HepG2 (cell line): ENCODE measurements around the gene ZFAND2B. TPM values are rescaled to one million over a fixed set of nuclear protein-coding genes. Genes with fewer than 3 reads are reported as not detected.

Source experiments
- AKAP8 ChIP-seq: sonication (generic); formaldehyde crosslinking; IDR thresholded peaks from 2 replicates; pipeline ENCODE4 v1.5.1; 2020; ENCODE audit warnings: mild to moderate bottlenecking, missing genetic modification reagents
- ATF6 ChIP-seq: sonication (generic); formaldehyde crosslinking; conservative IDR thresholded peaks from 2 replicates; pipeline ENCODE4 v1.4.0; 2020; ENCODE audit warnings: missing genetic modification reagents
- BRF2 ChIP-seq: sonication (generic); formaldehyde crosslinking; IDR thresholded peaks from 2 replicates; pipeline ENCODE4 v1.8.1; 2022; ENCODE audit warnings: mild to moderate bottlenecking, missing genetic modification reagents
- DRAP1 ChIP-seq: IDR thresholded peaks from 2 replicates; pipeline ENCODE4 v1.6.1; 2016; ENCODE audit warnings: missing genetic modification reagents, missing compliant biosample characterization
- KDM5B ChIP-seq: sonication (generic); formaldehyde crosslinking; IDR thresholded peaks from 2 replicates; pipeline ENCODE4 v1.4.0; 2020; ENCODE audit warnings: missing genetic modification reagents, mild to moderate bottlenecking, borderline replicate concordance
- KLF15 ChIP-seq: sonication (generic); formaldehyde crosslinking; IDR thresholded peaks from 2 replicates; pipeline ENCODE4 v1.8.1; 2023; ENCODE audit warnings: borderline replicate concordance, mild to moderate bottlenecking, inconsistent platforms, missing genetic modification reagents, mixed read lengths
- NFRKB ChIP-seq: fragments of 450-650 bp; IDR thresholded peaks from 2 replicates; pipeline ENCODE4 v1.6.1; 2017
- RBM22 ChIP-seq: fragments of 200-400 bp; formaldehyde crosslinking; optimal IDR thresholded peaks from 2 replicates; pipeline ENCODE3; 2017; ENCODE audit warnings: mild to moderate bottlenecking, low read length, moderate library complexity
- TSC22D2 ChIP-seq: sonication (generic); formaldehyde crosslinking; IDR thresholded peaks from 2 replicates; pipeline ENCODE4 v1.5.1; 2020; ENCODE audit warnings: missing genetic modification reagents, mild to moderate bottlenecking, borderline replicate concordance
- U2AF1 ChIP-seq: fragments of 200-400 bp; formaldehyde crosslinking; optimal IDR thresholded peaks from 2 replicates; pipeline ENCODE3; 2017; ENCODE audit warnings: mild to moderate bottlenecking, low read depth, low read length
- ZBTB33 ChIP-seq: sonication (generic); formaldehyde crosslinking; IDR thresholded peaks from 2 replicates; pipeline ENCODE4 v1.4.0; 2020; ENCODE audit warnings: missing genetic modification reagents
- ZBTB42 ChIP-seq: sonication (generic); formaldehyde crosslinking; IDR thresholded peaks from 2 replicates; pipeline ENCODE4 v1.5.0; 2020; ENCODE audit warnings: mild to moderate bottlenecking, missing genetic modification reagents
- ZC3H13 ChIP-seq: sonication (generic); formaldehyde crosslinking; IDR thresholded peaks from 2 replicates; pipeline ENCODE4 v1.8.1; 2023; ENCODE audit warnings: mild to moderate bottlenecking, missing genetic modification reagents, moderate library complexity
- ZGPAT ChIP-seq: IDR thresholded peaks from 2 replicates; pipeline ENCODE4 v1.6.1; 2016; ENCODE audit warnings: mild to moderate bottlenecking
- ZNF101 ChIP-seq: sonication (generic); formaldehyde crosslinking; IDR thresholded peaks from 2 replicates; pipeline ENCODE4 v1.4.0; 2020; ENCODE audit warnings: mild to moderate bottlenecking, low read depth, missing genetic modification reagents, borderline replicate concordance
- ZNF160 ChIP-seq: sonication (generic); formaldehyde crosslinking; IDR thresholded peaks from 2 replicates; pipeline ENCODE4 v1.8.0; 2022; ENCODE audit warnings: mild to moderate bottlenecking, inconsistent platforms, missing genetic modification reagents
- ZNF205 ChIP-seq: IDR thresholded peaks from 2 replicates; pipeline ENCODE4 v1.6.1; 2018; ENCODE audit warnings: missing biosample characterization, missing genetic modification reagents
- ZNF543 ChIP-seq: sonication (generic); formaldehyde crosslinking; IDR thresholded peaks from 2 replicates; pipeline ENCODE4 v1.4.0; 2020; ENCODE audit warnings: mild to moderate bottlenecking, missing genetic modification reagents
- ZNF564 ChIP-seq: sonication (generic); formaldehyde crosslinking; IDR thresholded peaks from 2 replicates; pipeline ENCODE4 v1.8.1; 2023; ENCODE audit warnings: mild to moderate bottlenecking, missing genetic modification reagents
- ZNF639 ChIP-seq: conservative IDR thresholded peaks from 2 replicates; pipeline ENCODE4 v1.6.1; 2018; ENCODE audit warnings: missing genetic modification reagents
- polyA plus RNA-seq, 8 experiments: library from polyadenylated mRNA; depleted of rRNA in 3 of 8; stranded (reverse) in 7 of 8; unstranded in 1 of 8; fragments of >200 nt; fragmentation: Illumina TruSeq in 4 of 8; extraction: Trizol in 4 of 8; gene quantifications; 2 replicates each; pipeline versions ENCODE4 v1.2.1 to v1.2.3, GENCODE V29; 2011 to 2016; ENCODE audit warnings: low read depth in 4 of 8, missing spikeins in 1 of 8, mixed read lengths in 1 of 8; ENCODE audit not compliant: insufficient read depth in 1 of 8
- total RNA-seq, 5 experiments: library from RNA; depleted of rRNA; stranded (reverse); fragments of >200 nt; fragmentation: Illumina TruSeq; extraction: Trizol; gene quantifications; 2 replicates each; pipeline ENCODE4 v1.2.3, GENCODE V29; 2016; ENCODE audit warnings: low read depth in 1 of 5

ZFAND2B gene
- total and polyA plus RNA-seq, 2 of the 13 experiments (the other 11 are each of a cell fraction or from before 2014, with no cell fraction given), result 53.3 to 115 TPM

DNA sequence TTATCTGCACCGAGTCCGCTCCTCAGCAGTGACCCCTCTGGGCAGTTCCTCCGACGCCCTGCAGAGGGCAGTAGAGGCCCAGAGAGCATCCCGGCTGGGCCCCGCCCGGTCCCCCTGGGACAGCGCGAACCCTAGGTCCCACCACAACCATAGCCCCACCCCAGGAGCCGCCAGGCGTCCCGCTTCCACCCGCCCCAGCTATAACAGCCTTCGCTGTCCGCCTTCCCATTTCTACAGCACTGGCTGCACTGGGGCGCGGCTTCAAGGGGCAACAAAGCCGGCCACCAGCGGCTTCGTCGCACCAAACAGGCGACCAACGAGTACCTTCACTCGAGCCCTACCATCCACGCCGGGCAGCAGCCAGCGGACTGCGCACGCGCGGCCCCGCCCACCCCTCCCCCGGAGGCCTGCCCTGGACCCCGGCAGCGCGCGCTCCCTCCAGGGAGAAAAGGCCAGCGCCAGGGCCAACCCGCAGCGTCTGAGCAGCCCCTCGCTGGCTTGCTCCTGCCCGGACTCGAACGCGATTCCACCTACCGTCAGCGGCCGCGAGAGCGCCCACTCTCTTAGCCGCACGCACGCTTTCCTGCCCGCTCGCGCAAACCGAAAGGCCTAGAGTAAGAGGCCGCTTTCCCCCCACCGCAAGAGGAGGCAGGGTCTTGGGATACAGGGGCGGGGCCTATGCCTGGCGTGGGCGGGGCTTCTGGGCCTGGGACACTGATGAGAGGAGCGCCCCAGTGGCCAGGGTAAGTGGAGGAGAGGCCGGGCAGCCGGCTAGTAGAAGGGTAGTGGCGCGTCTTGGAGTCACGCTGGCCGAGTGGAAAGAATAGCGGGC lies 46.2 kb upstream of the ZFAND2B start, which contains the start of gene NHEJ1 (continued):
- TF ChIP-seq ZC3H13 (CRISPR knock-in tag) (no peak; the same call in 1 of the 2 replicates), KDM5B (peak; percentile 98), TSC22D2 (peak; percentile 20; the same call in 1 of the 2 replicates), KLF15 (peak; percentile 27; the same call in 1 of the 2 replicates), NFRKB (no peak), ZNF160 (CRISPR knock-in tag) (peak; percentile 97), ZBTB33 (CRISPR knock-in tag) (0 out of 2 replicates have a peak, but pooled peaks have one; percentile 22), RBM22 (no peak), ZBTB42 (CRISPR knock-in tag) (no peak), ZGPAT (CRISPR knock-in tag) (peak; percentile 87), DRAP1 (CRISPR knock-in tag) (peak; percentile 65; the same call in 1 of the 2 replicates), ZNF205 (peak; percentile 36; the same call in 1 of the 2 replicates), ATF6 (CRISPR knock-in tag) (peak; percentile 24; the same call in 1 of the 2 replicates), BRF2 (CRISPR knock-in tag) (peak; percentile 82; the same call in 1 of the 2 replicates), U2AF1 (no peak), ZNF564 (CRISPR knock-in tag) (no peak), ZNF543 (peak; percentile 85; the same call in 1 of the 2 replicates), ZNF101 (CRISPR knock-in tag) (no peak), ZNF639 (CRISPR knock-in tag) (peak; percentile 60; the same call in 1 of the 2 replicates), AKAP8 (CRISPR knock-in tag) (peak; percentile 68; the same call in 1 of the 2 replicates)
